Chondrocyte (in vitro differentiated cells): ENCODE data around the gene EPHB4. TPM values are rescaled to one million over a fixed set of nuclear protein-coding genes. Genes with fewer than 3 reads are reported as not detected.

ENCODE experiments used
- DNase-seq: peaks from one replicate; pipeline ENCODE4 v3.0.0; 2021; ENCODE audit warnings: mixed read lengths, low spot score
- H3K27ac Mint-ChIP-seq: one replicate; pipeline ENCODE4 v1.8.0; 2021; ENCODE audit warnings: mild to moderate bottlenecking, moderate library complexity, mixed read lengths; ENCODE audit not compliant: unreplicated experiment
- H3K27me3 Mint-ChIP-seq: 2 replicates; pipeline ENCODE4 v1.8.0; 2021; ENCODE audit warnings: low read depth, mixed read lengths
- H3K36me3 Mint-ChIP-seq: 2 replicates; pipeline ENCODE4 v1.8.0; 2021; ENCODE audit warnings: low read depth, mixed read lengths
- H3K4me1 Mint-ChIP-seq: 2 replicates; pipeline ENCODE4 v1.8.0; 2021; ENCODE audit warnings: low read depth, mild to moderate bottlenecking, mixed read lengths
- H3K4me3 Mint-ChIP-seq: one replicate; pipeline ENCODE4 v1.8.0; 2021; ENCODE audit warnings: mild to moderate bottlenecking, moderate library complexity, mixed read lengths; ENCODE audit not compliant: unreplicated experiment
- H3K9me3 Mint-ChIP-seq: 2 replicates; pipeline ENCODE4 v1.8.0; 2021; ENCODE audit warnings: low read depth, mixed read lengths
- CTCF ChIP-seq: fragments of 200-600 bp; sonication (generic); IDR thresholded peaks from 2 replicates; pipeline ENCODE4 v1.5.0; 2021; ENCODE audit warnings: antibody characterized with exemption, mild to moderate bottlenecking, moderate library complexity
- long read RNA-seq: library from polyadenylated mRNA; stranded (forward); transcript quantifications from one replicate; pipeline ENCODE4 v2.0.0, GENCODE V29; 2021
- total RNA-seq: library from RNA; stranded (reverse); gene quantifications from 3 replicates; pipeline ENCODE4 v1.2.1, GENCODE V29; 2021

The EPHB4 gene
- 56.6 to 60.7 TPM (median 59.5 TPM) in 3 replicates for total RNA-seq
- long read RNA-seq, full-length matches to known transcripts, result 117 of 153 reads
- long read RNA-seq, partial matches to known transcripts, result 24 of 153 reads
- long read RNA-seq, other reads (novel, unspliced or antisense), result 12 of 153 reads

- H3K27me3 Mint-ChIP-seq, result no peaks in the 10 kb centered on the region
- H3K4me1 Mint-ChIP-seq, result peaks cover 31% of the 10 kb centered on the region
- peaks cover 5% of the 10 kb centered on the region for H3K36me3 Mint-ChIP-seq
- H3K9me3 Mint-ChIP-seq, result no peaks in the 10 kb centered on the region
- peak within 1 kb of the TSS; percentile 89 for H3K27ac Mint-ChIP-seq
- no peak for DNase-seq
- TF ChIP-seq CTCF, result peak; percentile 77
- H3K4me3 Mint-ChIP-seq, result peak within 1 kb of the TSS; percentile 93
Observed at GRCh38 chr7:100827330-100828226, at the start of gene EPHB4. Gene EPHB4 (minus strand): TSS chr7:100827523. CDS start chr7:100827030, 493 bp downstream.

- Mint-ChIP-seq H3K9me3 (no peaks in the 10 kb centered on the region), H3K36me3 (peaks cover 35% of the 10 kb centered on the region), H3K4me3 (peak overlapping the region; percentile 99), H3K4me1 (peaks cover 72% of the 10 kb centered on the region), H3K27ac (peak overlapping the region; percentile 98), H3K27me3 (no peaks in the 10 kb centered on the region)
- no peak for DNase-seq
- TF ChIP-seq CTCF, result no peak
Observed at GRCh38 chr7:100875356-100875751, 48.0 kb upstream of the EPHB4 start.

GRCh38 chr7:100874577-100875355, 47.4 kb upstream of the EPHB4 start, which contains the start of gene SRRT:
Gene SRRT (plus strand): TSS chr7:100875103. CDS start chr7:100875591, 488 bp downstream.
- peak; percentile 61 for TF ChIP-seq CTCF
- Mint-ChIP-seq H3K27ac (peak within 1 kb of the TSS; percentile 98), H3K4me3 (peak within 1 kb of the TSS; percentile 99), H3K36me3 (peaks cover 31% of the 10 kb centered on the region), H3K27me3 (no peaks in the 10 kb centered on the region), H3K4me1 (peaks cover 73% of the 10 kb centered on the region), H3K9me3 (no peaks in the 10 kb centered on the region)
- DNase-seq, result peak; percentile 99

GRCh38 chr7:100874300-100874576, 46.9 kb upstream of the EPHB4 start:
- Mint-ChIP-seq H3K9me3 (no peaks in the 10 kb centered on the region), H3K27me3 (no peaks in the 10 kb centered on the region), H3K36me3 (peaks cover 30% of the 10 kb centered on the region), H3K4me1 (peaks cover 68% of the 10 kb centered on the region), H3K27ac (peak overlapping the region; percentile 98), H3K4me3 (peak overlapping the region; percentile 99)
- DNase-seq, result no peak
- TF ChIP-seq CTCF, result no peak

GRCh38 chr7:100873599-100874299, 46.4 kb upstream of the EPHB4 start:
- Mint-ChIP-seq H3K9me3 (no peaks in the 10 kb centered on the region), H3K4me3 (peak overlapping the region; percentile 99), H3K27ac (peak overlapping the region; percentile 98), H3K27me3 (no peaks in the 10 kb centered on the region), H3K4me1 (peaks cover 68% of the 10 kb centered on the region), H3K36me3 (peaks cover 30% of the 10 kb centered on the region)
- DNase-seq, result no peak
- TF ChIP-seq CTCF, result no peak
